SU-DHL-6 (cell line): ENCODE data around the gene H3-3A.

Experiments
- CTCF ChIP-seq: fragments of 200-600 bp; sonication (generic); IDR thresholded peaks from one replicate; pipeline ENCODE4 v1.5.1; 2017; ENCODE audit warnings: antibody characterized with exemption, mild to moderate bottlenecking, low read length, moderate library complexity; ENCODE audit not compliant: insufficient read depth, poor library complexity, severe bottlenecking
- EZH2phosphoT487 ChIP-seq: fragments of 200-600 bp; sonication (generic), shearing (Covaris generic); conservative IDR thresholded peaks from 2 replicates; pipeline ENCODE4 v1.6.1; 2018; ENCODE audit warnings: mild to moderate bottlenecking, antibody characterized with exemption, low read length, moderate library complexity, mixed read lengths

- TF ChIP-seq CTCF (no peak), EZH2phosphoT487 (no peak)
Observed at GRCh38 chr1:226026833-226027232, 35.7 kb upstream of the H3-3A start.
